NT2/D1 (cell line): ENCODE measurements around the gene ZNF568.

Experiments
- DNase-seq: peaks from one replicate; pipeline ENCODE4 v3.0.0-alpha.2; 2011; ENCODE audit warnings: low read depth, low spot score
- H3K27me3 ChIP-seq: 2 replicates; pipeline ENCODE4 v1.6.0; 2011; ENCODE audit warnings: mild to moderate bottlenecking; ENCODE audit not compliant: insufficient read length, insufficient read depth
- H3K36me3 ChIP-seq: 2 replicates; pipeline ENCODE4 v1.6.1; 2011; ENCODE audit warnings: mild to moderate bottlenecking, low read length, mixed read lengths; ENCODE audit not compliant: insufficient read depth, insufficient read length
- H3K4me1 ChIP-seq: 2 replicates; pipeline ENCODE4 v1.5.1; 2011; ENCODE audit not compliant: insufficient read depth, insufficient read length
- H3K4me3 ChIP-seq: 2 replicates; pipeline ENCODE4 v1.5.1; 2011; ENCODE audit warnings: low read depth; ENCODE audit not compliant: insufficient read length
- H3K9ac ChIP-seq: 2 replicates; pipeline ENCODE4 v1.6.0; 2011; ENCODE audit warnings: low read depth; ENCODE audit not compliant: insufficient read length
- H3K9me3 ChIP-seq: 2 replicates; pipeline ENCODE4 v1.5.1; 2011; ENCODE audit warnings: mild to moderate bottlenecking, low read length; ENCODE audit not compliant: insufficient read depth
- SUZ12 ChIP-seq: IDR thresholded peaks from 2 replicates; pipeline ENCODE4 v1.6.1; 2011; ENCODE audit not compliant: insufficient read length, insufficient read depth; ENCODE audit errors: extremely low read depth
- YY1 ChIP-seq: IDR thresholded peaks from 2 replicates; pipeline ENCODE4 v1.6.1; 2011; ENCODE audit not compliant: insufficient read length, insufficient read depth
- ZNF274 ChIP-seq: IDR thresholded peaks from 2 replicates; pipeline ENCODE4 v1.6.1; 2011; ENCODE audit warnings: mild to moderate bottlenecking, low read depth, low read length

The ZNF568 gene

GRCh38 chr19:36999313-36999712 lies 83.2 kb downstream of the ZNF568 start:
- Histone ChIP-seq H3K4me1 (no peaks in the 10 kb centered on the region), H3K9ac (no peak overlapping the region), H3K27me3 (no peaks in the 10 kb centered on the region), H3K36me3 (peaks cover 21% of the 10 kb centered on the region), H3K4me3 (no peak overlapping the region), H3K9me3 (peaks cover 29% of the 10 kb centered on the region)
- TF ChIP-seq YY1 = no peak
- TF ChIP-seq SUZ12 = no peak
- TF ChIP-seq ZNF274 = no peak
- DNase-seq = no peak

DNA sequence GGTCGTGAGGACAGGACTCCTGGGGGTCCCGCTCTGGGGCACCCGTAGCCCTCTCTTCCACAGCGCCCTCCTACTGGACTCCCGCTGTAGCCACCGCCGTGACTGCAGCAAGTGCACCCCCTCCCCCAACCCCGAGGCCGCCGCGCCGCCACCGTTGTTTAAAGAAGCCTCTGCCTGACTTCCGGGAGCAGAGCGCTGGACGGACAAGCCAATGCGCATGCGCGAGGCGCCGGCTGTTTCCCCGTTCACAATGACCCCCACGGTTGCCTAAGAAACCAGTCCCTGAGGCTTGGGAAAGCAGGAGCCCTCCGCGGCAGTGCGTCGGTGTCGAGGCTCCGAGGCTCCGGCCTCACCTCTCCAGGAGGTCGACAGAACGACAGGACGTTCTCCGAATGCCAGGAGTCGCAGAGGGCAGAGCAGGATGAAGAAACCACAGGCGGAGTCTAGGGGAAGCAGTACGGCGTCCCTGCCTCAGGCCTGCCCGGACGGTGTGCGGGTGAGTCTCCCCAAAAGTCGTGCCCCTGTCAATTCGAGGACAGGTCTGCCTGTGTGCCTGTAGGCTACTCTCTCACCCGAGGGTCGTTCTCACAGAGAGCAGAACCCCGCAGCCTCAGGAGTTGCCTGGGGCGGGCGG lies 91.6 kb downstream of the ZNF568 start:
- peak overlapping the region; percentile 32 for H3K4me3 ChIP-seq
- no peaks in the 10 kb centered on the region for H3K27me3 ChIP-seq
- H3K9me3 ChIP-seq = peaks cover 8% of the 10 kb centered on the region; the same call in 1 of the 2 replicates
- DNase-seq = peak; percentile 27
- TF ChIP-seq ZNF274 = no peak
- H3K36me3 ChIP-seq = peaks cover 4% of the 10 kb centered on the region
- H3K9ac ChIP-seq = peak overlapping the region; percentile 74
- peaks cover 3% of the 10 kb centered on the region for H3K4me1 ChIP-seq

DNA sequence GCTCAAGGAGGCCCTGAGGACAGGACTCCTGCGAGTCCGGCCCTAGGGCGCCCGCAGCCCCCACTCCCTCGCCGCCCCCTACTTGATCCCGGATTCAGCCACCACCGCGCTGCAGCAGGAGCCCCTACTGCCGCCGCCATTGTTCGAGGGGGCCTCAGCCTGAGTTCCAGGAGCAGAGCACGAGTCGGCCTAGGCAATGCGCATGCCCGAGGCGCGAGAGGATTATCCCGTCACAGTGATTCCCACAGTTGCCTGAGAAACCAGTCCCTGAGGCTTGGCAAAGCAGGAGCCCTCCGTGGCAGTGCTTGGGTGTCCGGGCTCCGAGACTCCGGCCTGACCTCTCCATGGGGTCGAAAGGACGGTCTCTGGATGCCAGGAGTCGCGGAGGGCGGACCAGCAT lies 93.7 kb downstream of the ZNF568 start:
- no peak for DNase-seq
- Histone ChIP-seq H3K9me3 (peaks cover 19% of the 10 kb centered on the region; the same call in 1 of the 2 replicates), H3K27me3 (no peaks in the 10 kb centered on the region), H3K36me3 (peaks cover 4% of the 10 kb centered on the region), H3K9ac (no peak overlapping the region), H3K4me1 (peaks cover 3% of the 10 kb centered on the region), H3K4me3 (no peak overlapping the region)
- no peak for TF ChIP-seq ZNF274
- no peak for TF ChIP-seq SUZ12
- TF ChIP-seq YY1 = no peak

DNA sequence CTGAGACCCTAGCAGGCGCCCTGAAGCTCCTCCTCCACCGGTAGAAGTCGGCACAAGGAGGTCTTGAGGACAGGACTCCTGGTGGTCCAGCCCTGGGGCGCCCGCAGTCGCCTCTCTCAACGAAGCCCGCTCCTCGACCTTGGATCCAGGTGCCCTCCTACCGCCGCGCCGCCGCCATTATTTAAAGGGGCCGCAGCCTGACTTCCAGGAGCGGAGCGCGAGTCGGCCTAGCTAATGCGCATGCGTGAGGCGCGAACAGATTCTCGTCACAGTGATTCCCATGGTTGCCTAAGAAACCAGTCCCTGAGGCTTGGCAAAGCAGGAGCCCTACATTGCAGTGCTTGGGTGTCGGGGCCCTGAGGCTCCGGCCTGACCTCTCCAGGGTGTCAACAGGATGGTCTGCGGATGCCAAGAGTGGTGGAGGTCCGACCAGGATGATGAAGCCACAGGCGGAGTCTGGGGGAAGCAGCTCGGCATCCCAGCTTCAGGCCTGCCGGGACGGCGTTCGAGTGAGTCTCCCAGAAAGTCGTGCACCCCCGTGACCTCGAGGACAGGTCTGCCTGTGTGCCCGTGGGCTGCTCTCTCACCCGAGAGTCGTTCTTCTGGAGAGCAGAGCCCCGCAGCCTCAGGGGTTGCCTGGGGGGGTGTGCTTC lies 96.1 kb downstream of the ZNF568 start:
- no peak for TF ChIP-seq SUZ12
- TF ChIP-seq YY1 = no peak
- no peak for TF ChIP-seq ZNF274
- Histone ChIP-seq H3K9me3 (peaks cover 19% of the 10 kb centered on the region; the same call in 1 of the 2 replicates), H3K27me3 (no peaks in the 10 kb centered on the region), H3K36me3 (peaks cover 9% of the 10 kb centered on the region), H3K9ac (no peak overlapping the region), H3K4me3 (no peak overlapping the region), H3K4me1 (peaks cover 3% of the 10 kb centered on the region)
- no peak for DNase-seq

GRCh38 chr19:37014456-37014855 lies 98.3 kb downstream of the ZNF568 start:
- Histone ChIP-seq H3K36me3 (peaks cover 9% of the 10 kb centered on the region), H3K4me1 (no peaks in the 10 kb centered on the region), H3K27me3 (no peaks in the 10 kb centered on the region), H3K4me3 (no peak overlapping the region), H3K9me3 (peaks cover 18% of the 10 kb centered on the region; the same call in 1 of the 2 replicates), H3K9ac (no peak overlapping the region)
- no peak for DNase-seq
- TF ChIP-seq SUZ12 = no peak
- TF ChIP-seq YY1 = no peak
- TF ChIP-seq ZNF274 = no peak

DNA sequence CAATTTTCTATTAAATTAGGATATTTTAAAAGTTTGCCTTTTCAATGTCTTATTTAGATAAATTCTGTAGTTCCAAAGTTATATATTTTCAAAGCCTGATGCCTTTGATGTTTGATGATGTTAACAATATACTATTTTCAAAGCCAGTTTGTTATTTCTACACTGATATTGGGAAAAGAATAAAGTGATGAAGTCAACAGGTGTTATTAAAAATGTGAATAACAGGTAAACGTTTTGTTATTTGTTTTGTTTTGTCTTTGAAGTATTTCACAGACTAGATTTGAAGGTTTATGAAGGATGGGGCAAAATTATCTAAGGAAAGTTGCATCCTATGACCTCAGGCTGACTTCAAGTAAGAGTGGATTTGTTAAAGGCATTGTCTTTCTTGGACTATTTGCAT lies 129.0 kb downstream of the ZNF568 start:
- no peaks in the 10 kb centered on the region for H3K4me1 ChIP-seq
- no peak for DNase-seq
- H3K36me3 ChIP-seq = no peaks in the 10 kb centered on the region
- H3K27me3 ChIP-seq = no peaks in the 10 kb centered on the region
- H3K9ac ChIP-seq = no peak overlapping the region
- no peak for TF ChIP-seq ZNF274
- TF ChIP-seq YY1 = no peak
- H3K4me3 ChIP-seq = no peak overlapping the region
- no peaks in the 10 kb centered on the region for H3K9me3 ChIP-seq
